ENCODE data around the gene TIGD4. TPM values are rescaled to one million over a fixed set of nuclear protein-coding genes. Genes with fewer than 3 reads are reported as not detected.

Gene TIGD4
- polyA plus RNA-seq, 3 donors: 0.05 to 0.08 (median 0.07) TPM

DNA sequence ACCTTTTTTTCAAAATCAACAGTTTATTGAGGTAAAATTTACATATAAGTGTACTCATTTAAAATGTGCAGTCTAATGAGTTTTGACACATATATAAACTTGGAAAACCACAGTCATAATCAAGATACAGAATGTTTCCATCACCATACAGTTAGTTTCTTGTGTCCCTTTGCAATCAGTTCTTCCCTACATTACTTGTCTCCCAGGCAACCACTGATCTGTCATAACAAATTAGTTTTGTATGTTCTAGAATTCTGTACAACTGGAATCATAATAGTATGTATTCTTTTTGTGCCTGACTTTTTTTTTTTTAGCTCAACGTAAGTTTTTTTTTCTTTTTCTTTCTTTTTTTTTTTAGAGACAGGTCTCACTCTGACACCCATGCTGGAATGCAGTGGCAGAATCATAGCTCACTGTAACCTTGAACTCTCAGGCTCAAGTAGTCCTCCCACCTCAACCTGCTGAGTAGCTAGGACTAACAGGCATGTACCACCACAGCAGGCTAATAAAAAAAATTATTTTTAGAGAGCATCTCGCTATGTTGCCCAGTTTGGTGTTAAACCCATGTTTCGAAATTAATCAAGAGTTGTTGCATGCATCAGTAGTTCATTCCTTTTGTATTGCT is 27.1 kb upstream of the TIGD4 start:
- Histone ChIP-seq H3K4me3 (replicated peaks in 1 of 3; ENCODE audit: low read depth in 2 of 3, low read length in 3 of 3) (no peak overlapping the region), H3K4me2 (replicated peaks; ENCODE audit: extremely low read depth, low read length, poor library complexity, severe bottlenecking) (peak overlapping the region; percentile 0), H4K20me1 (ENCODE audit: insufficient read depth, low read length) (peaks cover 57% of the 10 kb centered on the region), H3K9me3 (replicated peaks in 1 of 2; ENCODE audit: control insufficient read depth in 1 of 2, insufficient read depth in 1 of 2, low read length in 2 of 2) (peaks cover 0 to 3% of the 10 kb centered on the region in 2 donors), H3K4me1 (ENCODE audit: control insufficient read depth in 1 of 2, insufficient read depth in 2 of 2, low read length in 2 of 2) (peaks cover 15 to 24% of the 10 kb centered on the region in 2 donors), H2AFZ (ENCODE audit: insufficient read depth, low read depth, low read length, poor library complexity, severe bottlenecking) (no peak overlapping the region), H3K9ac (ENCODE audit: insufficient read depth, low read length, poor library complexity, severe bottlenecking) (no peak overlapping the region), H3K79me2 (ENCODE audit: insufficient read depth, low read length) (peaks cover 47% of the 10 kb centered on the region), H3K27ac (ENCODE audit: low read depth in 1 of 2, low read length in 2 of 2) (peak overlapping the region; percentile 16 to 62), H3K36me3 (replicated peaks in 1 of 2; ENCODE audit: control insufficient read depth in 1 of 2, insufficient read depth in 2 of 2, low read length in 2 of 2) (no peaks in the 10 kb centered on the region), H3K27me3 (ENCODE audit: control insufficient read depth in 2 of 2, insufficient read depth in 2 of 2, low read length in 2 of 2) (no peaks in the 10 kb centered on the region)
- peaks cover 28% of the 10 kb centered on the region for H3K4me1 Mint-ChIP-seq
- TF ChIP-seq, protein P1, sequence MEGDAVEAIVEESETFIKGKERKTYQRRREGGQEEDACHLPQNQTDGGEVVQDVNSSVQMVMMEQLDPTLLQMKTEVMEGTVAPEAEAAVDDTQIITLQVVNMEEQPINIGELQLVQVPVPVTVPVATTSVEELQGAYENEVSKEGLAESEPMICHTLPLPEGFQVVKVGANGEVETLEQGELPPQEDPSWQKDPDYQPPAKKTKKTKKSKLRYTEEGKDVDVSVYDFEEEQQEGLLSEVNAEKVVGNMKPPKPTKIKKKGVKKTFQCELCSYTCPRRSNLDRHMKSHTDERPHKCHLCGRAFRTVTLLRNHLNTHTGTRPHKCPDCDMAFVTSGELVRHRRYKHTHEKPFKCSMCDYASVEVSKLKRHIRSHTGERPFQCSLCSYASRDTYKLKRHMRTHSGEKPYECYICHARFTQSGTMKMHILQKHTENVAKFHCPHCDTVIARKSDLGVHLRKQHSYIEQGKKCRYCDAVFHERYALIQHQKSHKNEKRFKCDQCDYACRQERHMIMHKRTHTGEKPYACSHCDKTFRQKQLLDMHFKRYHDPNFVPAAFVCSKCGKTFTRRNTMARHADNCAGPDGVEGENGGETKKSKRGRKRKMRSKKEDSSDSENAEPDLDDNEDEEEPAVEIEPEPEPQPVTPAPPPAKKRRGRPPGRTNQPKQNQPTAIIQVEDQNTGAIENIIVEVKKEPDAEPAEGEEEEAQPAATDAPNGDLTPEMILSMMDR (IDR thresholded peaks at IDR 0.05): no peak
- peak overlapping the region in 3 of 7 donors; percentile 27 to 89 (median 75) for H3K27ac Mint-ChIP-seq
- peaks cover 11 to 14% of the 10 kb centered on the region in 2 donors for H3K36me3 Mint-ChIP-seq
- no peak overlapping the region for H3K4me3 Mint-ChIP-seq
- DNase-seq: no peak
- no CpG with 5 or more reads among the region's 3 CpGs for WGBS (ENCODE audit: insufficient coverage)
- peaks cover 0 to 6% (median 2%) of the 10 kb centered on the region in 7 donors for H3K9me3 Mint-ChIP-seq
- intact Hi-C loops (cut with micrococcal nuclease): no loop called here
- H3K27me3 Mint-ChIP-seq (ENCODE audit: low read depth in 3 of 3): peaks cover 0 to 2% (median 0%) of the 10 kb centered on the region in 3 donors

DNA sequence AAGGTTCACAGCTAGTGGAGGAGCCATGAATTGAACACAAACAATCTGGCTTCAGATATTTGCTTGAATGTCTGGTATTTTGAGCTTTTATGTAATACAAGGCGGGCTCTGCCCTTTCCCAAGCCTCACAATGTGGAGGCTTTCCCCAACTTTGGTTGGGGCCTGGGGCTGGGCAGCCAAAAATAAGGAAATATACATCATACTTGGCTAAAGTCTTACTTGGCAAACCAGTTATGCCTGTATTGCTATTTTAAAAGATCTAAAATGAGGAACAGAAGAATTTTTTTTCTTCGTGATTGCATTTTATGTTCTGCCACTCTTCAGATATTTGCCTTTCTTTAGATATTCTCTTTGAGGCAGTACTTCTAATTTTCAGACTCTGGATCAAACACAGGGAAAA is 26.3 kb upstream of the TIGD4 start:
- Histone ChIP-seq H3K79me2 (ENCODE audit: insufficient read depth, low read length) (peaks cover 51% of the 10 kb centered on the region), H3K9me3 (replicated peaks in 1 of 2; ENCODE audit: control insufficient read depth in 1 of 2, insufficient read depth in 1 of 2, low read length in 2 of 2) (peaks cover 0 to 3% of the 10 kb centered on the region in 2 donors), H3K9ac (ENCODE audit: insufficient read depth, low read length, poor library complexity, severe bottlenecking) (no peak overlapping the region), H3K4me3 (replicated peaks in 1 of 3; ENCODE audit: low read depth in 2 of 3, low read length in 3 of 3) (no peak overlapping the region), H4K20me1 (ENCODE audit: insufficient read depth, low read length) (peaks cover 64% of the 10 kb centered on the region), H3K36me3 (replicated peaks in 1 of 2; ENCODE audit: control insufficient read depth in 1 of 2, insufficient read depth in 2 of 2, low read length in 2 of 2) (no peaks in the 10 kb centered on the region), H2AFZ (ENCODE audit: insufficient read depth, low read depth, low read length, poor library complexity, severe bottlenecking) (no peak overlapping the region), H3K4me1 (ENCODE audit: control insufficient read depth in 1 of 2, insufficient read depth in 2 of 2, low read length in 2 of 2) (peaks cover 15 to 24% of the 10 kb centered on the region in 2 donors), H3K27ac (ENCODE audit: low read depth in 1 of 2, low read length in 2 of 2) (peak overlapping the region; percentile 40 to 62), H3K27me3 (ENCODE audit: control insufficient read depth in 2 of 2, insufficient read depth in 2 of 2, low read length in 2 of 2) (no peaks in the 10 kb centered on the region), H3K4me2 (replicated peaks; ENCODE audit: extremely low read depth, low read length, poor library complexity, severe bottlenecking) (peak overlapping the region; percentile 0)
- DNase-seq: no peak
- Mint-ChIP-seq H3K27ac (peak overlapping the region in 6 of 7 donors; percentile 75 to 89 (median 82)), H3K4me3 (peak overlapping the region in 1 of 2 donors; percentile 51), H3K4me1 (peaks cover 28% of the 10 kb centered on the region), H3K9me3 (peaks cover 0 to 6% (median 2%) of the 10 kb centered on the region in 7 donors), H3K36me3 (peaks cover 8 to 9% of the 10 kb centered on the region in 2 donors), H3K27me3 (ENCODE audit: low read depth in 3 of 3) (peaks cover 0 to 2% (median 0%) of the 10 kb centered on the region in 3 donors)
- TF ChIP-seq, protein P1 (IDR thresholded peaks at IDR 0.05): no peak
- no CpG with 5 or more reads among the region's 2 CpGs for WGBS (ENCODE audit: insufficient coverage)
- intact Hi-C loops (cut with micrococcal nuclease): no loop called here

Measured in CD14-positive monocyte (primary cell).